Measurements from ENCODE around the gene FTO.

Gene FTO

GRCh38 chr16:54150861-54151260, 446.9 kb downstream of the FTO start:
- DNase-seq (ENCODE audit: low read depth, low spot score), result no peak
- ChIA-PET CTCF (no interaction called here), POLR2A (no interaction called here)
- no peak overlapping the region for H3K4me3 ChIP-seq (ENCODE audit: low read depth, low read length)
- no peak for TF ChIP-seq CTCF (IDR thresholded peaks at IDR 0.05; ENCODE audit: insufficient read depth, low read length, missing control alignments)

- no peak for TF ChIP-seq CTCF (IDR thresholded peaks at IDR 0.05; ENCODE audit: insufficient read depth, low read length, missing control alignments)
These were observed 448.6 kb downstream of the FTO start for GRCh38 chr16:54152362-54153239.

GRCh38 chr16:54153240-54153934, 449.4 kb downstream of the FTO start:
- no peak for DNase-seq (ENCODE audit: low read depth, low spot score)
- ChIA-PET CTCF (no interaction called here), POLR2A (no interaction called here)
- H3K4me3 ChIP-seq (ENCODE audit: low read depth, low read length), result no peak overlapping the region
- TF ChIP-seq CTCF (IDR thresholded peaks at IDR 0.05; ENCODE audit: insufficient read depth, low read length, missing control alignments), result no peak

More at GRCh38 chr16:54152362-54153239, 448.6 kb downstream of the FTO start:
- ChIA-PET POLR2A (no interaction called here), CTCF (no interaction called here)
- DNase-seq (ENCODE audit: low read depth, low spot score), result no peak
- no peak overlapping the region for H3K4me3 ChIP-seq (ENCODE audit: low read depth, low read length)

- CTCF ChIA-PET, result no interaction called here
- DNase-seq (ENCODE audit: low read depth, low spot score), result no peak
- no peak overlapping the region for H3K4me3 ChIP-seq (ENCODE audit: low read depth, low read length)
- POLR2A ChIA-PET, result no interaction called here
- no peak for TF ChIP-seq CTCF (IDR thresholded peaks at IDR 0.05; ENCODE audit: insufficient read depth, low read length, missing control alignments)
These were observed 452.4 kb downstream of the FTO start for GRCh38 chr16:54156349-54156748.

- DNase-seq (ENCODE audit: low read depth, low spot score), result no peak
- ChIA-PET POLR2A (no interaction called here), CTCF (no interaction called here)
- H3K4me3 ChIP-seq (ENCODE audit: low read depth, low read length), result no peak overlapping the region
- TF ChIP-seq CTCF (IDR thresholded peaks at IDR 0.05; ENCODE audit: insufficient read depth, low read length, missing control alignments), result no peak
These were observed 455.0 kb downstream of the FTO start for GRCh38 chr16:54158986-54159385.

GRCh38 chr16:54159490-54160080, 455.6 kb downstream of the FTO start:
- DNase-seq (ENCODE audit: low read depth, low spot score), result no peak
- TF ChIP-seq CTCF (IDR thresholded peaks at IDR 0.05; ENCODE audit: insufficient read depth, low read length, missing control alignments), result no peak
- ChIA-PET POLR2A (interaction anchor here (0.6 kb wide), 1 partner anchor 92 kb away, joined by 3 read pairs; no protein-coding TSS in a partner anchor), CTCF (no interaction called here)
- H3K4me3 ChIP-seq (ENCODE audit: low read depth, low read length), result no peak overlapping the region
